Kidney (tissue), 14 donors: ENCODE measurements around the gene KDR. TPM values are rescaled to one million over a fixed set of nuclear protein-coding genes. Genes with fewer than 3 reads are reported as not detected.

ENCODE experiments used
- DNase-seq, 5 donors: peaks; one replicate each; pipeline ENCODE4 v3.0.0-alpha.2; 2013 to 2020
- FAIRE-seq: peaks from 2 replicates; lab custom pipeline; 2012; peaks lifted over from hg19 to GRCh38; lab: Jason Lieb, UNC
- H3K27ac ChIP-seq, 2 donors: one replicate each; pipeline ENCODE4 v1.7.0; 2013; ENCODE audit warnings: low read depth in 2 of 2, low read length in 2 of 2, inconsistent platforms in 1 of 2
- H3K27me3 ChIP-seq: one replicate; pipeline ENCODE4 v1.7.1; 2013; ENCODE audit warnings: low read length, inconsistent platforms; ENCODE audit not compliant: control insufficient read depth, insufficient read depth
- H3K36me3 ChIP-seq, 3 donors: one replicate each; pipeline versions ENCODE4 v1.7.0 to v1.7.1; 2013; ENCODE audit warnings: low read length in 3 of 3, control low read depth in 1 of 3, inconsistent platforms in 1 of 3; ENCODE audit not compliant: insufficient read depth in 3 of 3, control insufficient read depth in 2 of 3
- H3K4me1 ChIP-seq, 3 donors: one replicate each; pipeline versions ENCODE4 v1.7.0 to v1.7.1; 2013; ENCODE audit warnings: low read length in 3 of 3, inconsistent platforms in 1 of 3, low read depth in 1 of 3; ENCODE audit not compliant: control insufficient read depth in 2 of 3, insufficient read depth in 2 of 3
- H3K4me3 ChIP-seq, 3 donors: one replicate each; pipeline versions ENCODE4 v1.7.0 to v1.8.1; 2013; ENCODE audit warnings: low read length in 3 of 3, control low read depth in 1 of 3, inconsistent platforms in 1 of 3
- H3K9ac ChIP-seq, 3 donors: one replicate each; pipeline versions ENCODE4 v1.7.0 to v1.7.1; 2013; ENCODE audit warnings: low read length in 3 of 3, control low read depth in 1 of 3, inconsistent platforms in 1 of 3
- H3K9me3 ChIP-seq, 3 donors: one replicate each; pipeline versions ENCODE4 v1.7.0 to v1.7.1; 2013; ENCODE audit warnings: low read length in 3 of 3, control low read depth in 1 of 3, inconsistent platforms in 1 of 3; ENCODE audit not compliant: control insufficient read depth in 2 of 3, insufficient read depth in 1 of 3
- intact Hi-C: fragments of 100-400 bp; cut with DNase I; formaldehyde crosslinking; loops from one replicate; pipeline ENCODE4 v1.11.1; 2022
- polyA plus RNA-seq: library from polyadenylated mRNA; stranded (reverse); fragments of 350-450 nt; fragmentation: Illumina TruSeq; extraction: RNeasy Lipid Tissue Mini Kit (QIAGEN cat#74804); gene quantifications from one replicate; pipeline ENCODE4 v1.2.3, GENCODE V29; 2014; ENCODE audit warnings: low read depth, low replicate concordance; ENCODE audit not compliant: insufficient read depth
- total RNA-seq: library from RNA; stranded (reverse); fragmentation: NEBNext Ultra II Directional; extraction: Animal tissue kit (Norgen Biotek cat#: 25700); gene quantifications from one replicate; pipeline ENCODE4 v1.2.1, GENCODE V29; 2021
- TF ChIP-seq, protein P1 (sequence below): IDR thresholded peaks from 3 replicates; pipeline ENCODE4 v1.5.1; 2012; ENCODE audit warnings: mild to moderate bottlenecking, moderate library complexity, borderline replicate concordance; ENCODE audit not compliant: insufficient read depth; ENCODE audit errors: extremely low read depth
- donor health status: control.
- donor health status: control.
- donor health status: control.
- donor health status: control.
- donor health status: control.
- donor health status: DM: yes; HTN: yes; CAD: no.
- donor health status: Normal renal cell carcinoma (clear cell type).

The KDR gene
- total and polyA plus RNA-seq, 2 donors from 2014 or later = 20.4 to 28.8 TPM

- DNase-seq (no peak), FAIRE-seq (no peak)
- Histone ChIP-seq H3K4me3 (no peak overlapping the region), H3K4me1 (no peaks in the 10 kb centered on the region), H3K27ac (no peak overlapping the region), H3K9me3 (no peaks in the 10 kb centered on the region), H3K27me3 (no peaks in the 10 kb centered on the region), H3K9ac (no peak overlapping the region), H3K36me3 (no peaks in the 10 kb centered on the region)
- TF ChIP-seq, protein P1, sequence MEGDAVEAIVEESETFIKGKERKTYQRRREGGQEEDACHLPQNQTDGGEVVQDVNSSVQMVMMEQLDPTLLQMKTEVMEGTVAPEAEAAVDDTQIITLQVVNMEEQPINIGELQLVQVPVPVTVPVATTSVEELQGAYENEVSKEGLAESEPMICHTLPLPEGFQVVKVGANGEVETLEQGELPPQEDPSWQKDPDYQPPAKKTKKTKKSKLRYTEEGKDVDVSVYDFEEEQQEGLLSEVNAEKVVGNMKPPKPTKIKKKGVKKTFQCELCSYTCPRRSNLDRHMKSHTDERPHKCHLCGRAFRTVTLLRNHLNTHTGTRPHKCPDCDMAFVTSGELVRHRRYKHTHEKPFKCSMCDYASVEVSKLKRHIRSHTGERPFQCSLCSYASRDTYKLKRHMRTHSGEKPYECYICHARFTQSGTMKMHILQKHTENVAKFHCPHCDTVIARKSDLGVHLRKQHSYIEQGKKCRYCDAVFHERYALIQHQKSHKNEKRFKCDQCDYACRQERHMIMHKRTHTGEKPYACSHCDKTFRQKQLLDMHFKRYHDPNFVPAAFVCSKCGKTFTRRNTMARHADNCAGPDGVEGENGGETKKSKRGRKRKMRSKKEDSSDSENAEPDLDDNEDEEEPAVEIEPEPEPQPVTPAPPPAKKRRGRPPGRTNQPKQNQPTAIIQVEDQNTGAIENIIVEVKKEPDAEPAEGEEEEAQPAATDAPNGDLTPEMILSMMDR = no peak
- intact Hi-C loops = no loop called here
Observed at GRCh38 chr4:55075376-55075775, 50.0 kb downstream of the KDR start.

GRCh38 chr4:55074386-55074785 lies 51.0 kb downstream of the KDR start:
- no peaks in the 10 kb centered on the region for H3K4me1 ChIP-seq
- no peaks in the 10 kb centered on the region for H3K36me3 ChIP-seq
- intact Hi-C loops = no loop called here
- H3K9me3 ChIP-seq = no peaks in the 10 kb centered on the region
- no peaks in the 10 kb centered on the region for H3K27me3 ChIP-seq
- H3K4me3 ChIP-seq = no peak overlapping the region
- no peak overlapping the region for H3K27ac ChIP-seq
- TF ChIP-seq, protein P1 = no peak
- FAIRE-seq (no peak), DNase-seq (no peak)
- H3K9ac ChIP-seq = no peak overlapping the region

DNA sequence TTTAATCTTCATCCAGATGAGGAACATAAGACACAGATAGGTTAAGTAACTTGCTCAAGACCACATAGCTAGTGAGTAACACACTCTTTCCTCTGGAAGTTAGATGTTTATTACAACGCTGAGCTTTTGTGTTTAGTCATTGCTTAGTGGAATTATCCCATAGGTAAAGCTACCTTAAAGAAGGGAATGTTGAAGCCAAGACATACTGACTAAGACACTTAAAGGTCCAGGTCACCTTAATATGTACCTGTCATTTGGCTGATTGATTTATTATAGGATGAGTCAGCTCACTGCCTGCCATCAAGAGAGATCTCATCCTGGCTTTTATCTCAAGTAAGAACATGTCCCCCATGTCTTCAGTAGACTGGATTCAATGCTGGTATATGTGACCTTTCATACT lies 53.4 kb downstream of the KDR start:
- H3K36me3 ChIP-seq = no peaks in the 10 kb centered on the region
- no peak for DNase-seq
- no peak overlapping the region for H3K27ac ChIP-seq
- no peaks in the 10 kb centered on the region for H3K9me3 ChIP-seq
- H3K4me3 ChIP-seq = no peak overlapping the region
- no peaks in the 10 kb centered on the region for H3K27me3 ChIP-seq
- no peak overlapping the region for H3K9ac ChIP-seq
- intact Hi-C loops = no loop called here
- TF ChIP-seq, protein P1 = no peak
- H3K4me1 ChIP-seq = no peaks in the 10 kb centered on the region
- FAIRE-seq = no peak

DNA sequence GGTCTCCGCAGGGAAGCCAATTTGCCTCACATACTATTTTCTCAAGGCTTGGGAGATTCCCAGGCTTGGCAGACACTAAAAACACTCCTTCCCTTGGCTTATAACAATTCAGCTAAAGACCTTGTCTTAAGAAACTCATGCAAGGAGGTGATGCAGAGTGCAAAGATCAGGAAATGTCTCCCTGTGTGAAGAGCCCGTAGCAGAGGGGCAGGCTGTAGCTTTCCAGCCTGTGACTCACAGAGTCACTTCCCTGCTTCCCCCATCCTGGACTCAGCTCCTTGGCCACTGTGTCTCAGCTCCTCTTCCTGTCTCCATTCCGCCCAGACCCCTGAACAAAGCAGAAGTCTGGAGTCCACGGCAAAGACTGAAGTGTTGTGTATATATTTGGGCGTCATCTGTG lies 56.1 kb downstream of the KDR start:
- TF ChIP-seq, protein P1 = no peak
- Histone ChIP-seq H3K4me3 (no peak overlapping the region), H3K9me3 (no peaks in the 10 kb centered on the region), H3K27ac (peak overlapping the region in 1 of 2 donors; percentile 65), H3K36me3 (no peaks in the 10 kb centered on the region), H3K9ac (no peak overlapping the region), H3K4me1 (no peaks in the 10 kb centered on the region), H3K27me3 (no peaks in the 10 kb centered on the region)
- no peak for FAIRE-seq
- intact Hi-C loops = no loop called here
- peak in 1 of 5 donors; percentile 45 for DNase-seq
